Stomach (tissue), 9 donors: ENCODE results near the gene TAS1R1. TPM values are rescaled to one million over a fixed set of nuclear protein-coding genes. Genes with fewer than 3 reads are reported as not detected.
A peak's percentile ranks its signal among the peaks of the same experiment; 100 is the strongest.

Experiments used
- DNase-seq, 2 donors: peaks; one replicate each; pipeline versions ENCODE4 v3.0.0 to v3.0.0-alpha.2; 2013 to 2019
- H3K27ac ChIP-seq, 5 donors: fragments of 200-600 bp in 4 of 5; sonication (generic) in 4 of 5; one replicate each; pipeline ENCODE4 v1.5.1; 2013 to 2019; ENCODE audit warnings: mild to moderate bottlenecking in 1 of 5, moderate library complexity in 1 of 5
- H3K27me3 ChIP-seq, 3 donors: fragments of 200-600 bp; sonication (generic); one replicate each; pipeline ENCODE4 v1.5.1; 2017 to 2019; ENCODE audit warnings: mixed run types in 1 of 3
- H3K36me3 ChIP-seq, 4 donors: fragments of 200-600 bp; sonication (generic); 1 replicate in 3 of 4; 2 replicates in 1 of 4; pipeline ENCODE4 v1.5.1; 2016 to 2019
- H3K4me1 ChIP-seq, 4 donors: fragments of 200-600 bp; sonication (generic); one replicate each; pipeline ENCODE4 v1.5.1; 2016 to 2019
- H3K4me3 ChIP-seq, 4 donors: fragments of 200-600 bp; sonication (generic) in 3 of 4; one replicate each; pipeline ENCODE4 v1.5.1; 2016 to 2019; ENCODE audit warnings: mild to moderate bottlenecking in 1 of 4
- H3K9me3 ChIP-seq, 4 donors: fragments of 200-600 bp; sonication (generic); one replicate each; pipeline ENCODE4 v1.5.1; 2016 to 2019
- EP300 ChIP-seq: sonication (generic); formaldehyde crosslinking; IDR thresholded peaks from one replicate; pipeline ENCODE4 v1.6.1; 2017; ENCODE audit warnings: antibody characterized with exemption
- POLR2A ChIP-seq, 4 donors: fragments of 450-650 bp; IDR thresholded peaks; one replicate each; pipeline ENCODE4 v1.6.1; 2016; ENCODE audit warnings: antibody characterized with exemption in 4 of 4, control low read depth in 2 of 4, mild to moderate bottlenecking in 1 of 4, moderate library complexity in 1 of 4
- POLR2AphosphoS5 ChIP-seq, 3 donors: sonication (generic); formaldehyde crosslinking; IDR thresholded peaks; one replicate each; pipeline ENCODE4 v1.6.1; 2016; ENCODE audit warnings: antibody characterized with exemption in 3 of 3
- WGBS, 5 donors: extraction: QIAGEN DNeasy Blood & Tissue Kit in 3 of 5; methylation state at CpG; one replicate each; pipeline versions ENCODE4 v1.1.5 to v1.1.7; 2013 to 2018; 5-methylcytosine and 5-hydroxymethylcytosine counted together
- intact Hi-C: fragments of 100-400 bp; cut with DNase I; formaldehyde crosslinking; loops from one replicate; pipeline ENCODE4 v1.15.1; 2023; ENCODE audit warnings: low total_unique reads
- polyA plus RNA-seq, 3 donors: library from polyadenylated mRNA; stranded (reverse); fragments of 200-250 nt; gene quantifications; one replicate each; pipeline ENCODE4 v1.2.3, GENCODE V29; 2013
- small RNA-seq, 4 donors: library from RNA; depleted of rRNA; stranded (forward); fragments of <200 nt; gene quantifications; one replicate each; pipeline ENCODE3, GENCODE V24; 2016
- total RNA-seq, 5 donors: library from RNA; depleted of rRNA; stranded (reverse); fragments of >200 nt; gene quantifications; one replicate each; pipeline versions ENCODE4 v1.1.0 to v1.2.3, GENCODE V29; 2014 to 2016
- TF ChIP-seq, protein P1 (sequence below), 7 experiments: fragments of 450-650 bp in 4 of 7; fragments of 200-600 bp in 3 of 7; sonication (generic) in 3 of 7; IDR thresholded peaks; one replicate each; pipeline ENCODE4 v1.5.1; 2016 to 2019; ENCODE audit warnings: antibody characterized with exemption in 7 of 7, control low read depth in 2 of 7, mild to moderate bottlenecking in 1 of 7
- donor health status: healthy with polysubstance abuse.
- donor health status: Bipolar disorder and iron deficiency.
- donor health status: healthy.

The TAS1R1 gene
- total and polyA plus RNA-seq, 8 donors, result 0.08 to 0.12 TPM; not detected in 6

- intact Hi-C loops, result no loop called here
- TF ChIP-seq POLR2AphosphoS5 (IDR thresholded peaks at IDR 0.05), result no peak
- TF ChIP-seq POLR2A (IDR thresholded peaks at IDR 0.05), result no peak
- TF ChIP-seq, protein P1, sequence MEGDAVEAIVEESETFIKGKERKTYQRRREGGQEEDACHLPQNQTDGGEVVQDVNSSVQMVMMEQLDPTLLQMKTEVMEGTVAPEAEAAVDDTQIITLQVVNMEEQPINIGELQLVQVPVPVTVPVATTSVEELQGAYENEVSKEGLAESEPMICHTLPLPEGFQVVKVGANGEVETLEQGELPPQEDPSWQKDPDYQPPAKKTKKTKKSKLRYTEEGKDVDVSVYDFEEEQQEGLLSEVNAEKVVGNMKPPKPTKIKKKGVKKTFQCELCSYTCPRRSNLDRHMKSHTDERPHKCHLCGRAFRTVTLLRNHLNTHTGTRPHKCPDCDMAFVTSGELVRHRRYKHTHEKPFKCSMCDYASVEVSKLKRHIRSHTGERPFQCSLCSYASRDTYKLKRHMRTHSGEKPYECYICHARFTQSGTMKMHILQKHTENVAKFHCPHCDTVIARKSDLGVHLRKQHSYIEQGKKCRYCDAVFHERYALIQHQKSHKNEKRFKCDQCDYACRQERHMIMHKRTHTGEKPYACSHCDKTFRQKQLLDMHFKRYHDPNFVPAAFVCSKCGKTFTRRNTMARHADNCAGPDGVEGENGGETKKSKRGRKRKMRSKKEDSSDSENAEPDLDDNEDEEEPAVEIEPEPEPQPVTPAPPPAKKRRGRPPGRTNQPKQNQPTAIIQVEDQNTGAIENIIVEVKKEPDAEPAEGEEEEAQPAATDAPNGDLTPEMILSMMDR (IDR thresholded peaks at IDR 0.05), result no peak
- TF ChIP-seq EP300, result no peak
- WGBS, 5 donors, result 0 to 4% (median 3%) methylated on average over 16 to 32 of the region's 32 CpGs
- H3K27ac ChIP-seq, result peak overlapping the region; percentile 88 to 95 (median 92)
- H3K36me3 ChIP-seq, result peaks cover 50 to 73% (median 62%) of the 10 kb centered on the region in 4 donors
- no peaks in the 10 kb centered on the region for H3K9me3 ChIP-seq
- peak overlapping the region; percentile 75 to 93 (median 89) for H3K4me3 ChIP-seq
- peak; percentile 38 to 69 for DNase-seq
- no peaks in the 10 kb centered on the region for H3K27me3 ChIP-seq
- peaks cover 12 to 35% (median 27%) of the 10 kb centered on the region in 4 donors for H3K4me1 ChIP-seq
Observed at GRCh38 chr1:6625584-6626149, 70.6 kb downstream of the TAS1R1 start.

- peaks cover 42 to 73% (median 62%) of the 10 kb centered on the region in 4 donors for H3K36me3 ChIP-seq
- intact Hi-C loops, result no loop called here
- no peak for DNase-seq
- H3K9me3 ChIP-seq, result no peaks in the 10 kb centered on the region
- H3K27me3 ChIP-seq, result no peaks in the 10 kb centered on the region
- no peak for TF ChIP-seq EP300
- TF ChIP-seq POLR2AphosphoS5 (IDR thresholded peaks at IDR 0.05), result no peak
- TF ChIP-seq, protein P1 (IDR thresholded peaks at IDR 0.05), result no peak
- no peak for TF ChIP-seq POLR2A (IDR thresholded peaks at IDR 0.05)
- H3K4me3 ChIP-seq, result no peak overlapping the region
- H3K27ac ChIP-seq, result no peak overlapping the region
- 84 to 96% (median 91%) methylated on average over 9 of the region's 9 CpGs for WGBS, 5 donors
- H3K4me1 ChIP-seq, result peaks cover 12 to 35% (median 27%) of the 10 kb centered on the region in 4 donors
Observed at GRCh38 chr1:6627031-6627430, 71.9 kb downstream of the TAS1R1 start.

GRCh38 chr1:6627841-6628545 lies 72.9 kb downstream of the TAS1R1 start:
- 91 to 96% (median 94%) methylated on average over 21 of the region's 21 CpGs for WGBS, 5 donors
- no peak overlapping the region for H3K27ac ChIP-seq
- intact Hi-C loops, result no loop called here
- no peak overlapping the region for H3K4me3 ChIP-seq
- peaks cover 48 to 73% (median 62%) of the 10 kb centered on the region in 4 donors for H3K36me3 ChIP-seq
- TF ChIP-seq, protein P1 (IDR thresholded peaks at IDR 0.05), result no peak
- TF ChIP-seq POLR2AphosphoS5 (IDR thresholded peaks at IDR 0.05) (no peak), POLR2A (IDR thresholded peaks at IDR 0.05) (no peak), EP300 (no peak)
- no peak for DNase-seq
- H3K4me1 ChIP-seq, result peaks cover 12 to 35% (median 27%) of the 10 kb centered on the region in 4 donors
- no peaks in the 10 kb centered on the region for H3K27me3 ChIP-seq
- H3K9me3 ChIP-seq, result no peaks in the 10 kb centered on the region

- no peak for DNase-seq
- WGBS, 5 donors, result 86 to 96% (median 90%) methylated on average over 11 to 12 of the region's 12 CpGs
- H3K27ac ChIP-seq, result no peak overlapping the region
- peaks cover 12 to 33% (median 27%) of the 10 kb centered on the region in 4 donors for H3K4me1 ChIP-seq
- TF ChIP-seq POLR2AphosphoS5 (IDR thresholded peaks at IDR 0.05) (no peak), EP300 (no peak), POLR2A (IDR thresholded peaks at IDR 0.05) (no peak)
- TF ChIP-seq, protein P1 (IDR thresholded peaks at IDR 0.05), result no peak
- no peak overlapping the region for H3K4me3 ChIP-seq
- H3K27me3 ChIP-seq, result no peaks in the 10 kb centered on the region
- intact Hi-C loops, result no loop called here
- peaks cover 58 to 73% (median 64%) of the 10 kb centered on the region in 4 donors for H3K36me3 ChIP-seq
- no peaks in the 10 kb centered on the region for H3K9me3 ChIP-seq
Observed at GRCh38 chr1:6628971-6629479, 73.9 kb downstream of the TAS1R1 start.

Small RNAs within 50 kb of the gene (small RNA-seq; reads per million reads assigned to genes)
- gene RNU6-731P, result 0 reads per million in 4 donors

Other genes starting within 250 kb of the TAS1R1 start
- 10 to 100 TPM in 3 of 5 donors, 1 to 10 TPM in 1, not detected in 1; 9.4 to 69.8 (median 22.6) TPM for gene ACOT7, start 161.5 kb upstream of the TAS1R1 start, total RNA-seq
- 10 to 100 TPM; 17.7 to 26.3 (median 19.4) TPM for gene ACOT7, start 161.5 kb upstream of the TAS1R1 start, polyA plus RNA-seq
- gene HES2, start 135.4 kb upstream of the TAS1R1 start, total RNA-seq, result 100 to 1,000 TPM in 1 of 5 donors, not detected in 4; 231 TPM
- gene HES2, start 135.4 kb upstream of the TAS1R1 start, polyA plus RNA-seq, result 10 to 100 TPM in 1 of 3 donors, not detected in 2; 18.4 TPM
- gene ESPN, start 130.5 kb upstream of the TAS1R1 start, total RNA-seq, result 10 to 100 TPM in 1 of 5 donors, 1 to 10 TPM in 2, not detected in 2; 1.8 to 68.4 (median 4.9) TPM
- gene ESPN, start 130.5 kb upstream of the TAS1R1 start, polyA plus RNA-seq, result 10 to 100 TPM in 1 of 3 donors, 1 to 10 TPM in 2; 1.5 to 18.0 (median 4.7) TPM
- 100 to 1,000 TPM in 1 of 5 donors, 10 to 100 TPM in 2, 1 to 10 TPM in 2; 6.1 to 215 (median 21.4) TPM for gene TNFRSF25, start 89.1 kb upstream of the TAS1R1 start, total RNA-seq
- 10 to 100 TPM in 1 of 3 donors, 1 to 10 TPM in 2; 2.7 to 41.6 (median 2.9) TPM for gene TNFRSF25, start 89.1 kb upstream of the TAS1R1 start, polyA plus RNA-seq
- gene PLEKHG5, start 63.6 kb upstream of the TAS1R1 start, total RNA-seq, result 10 to 100 TPM in 2 of 5 donors, 1 to 10 TPM in 3; 4.9 to 58.8 (median 9.8) TPM
- gene PLEKHG5, start 63.6 kb upstream of the TAS1R1 start, polyA plus RNA-seq, result 1 to 10 TPM; 1.4 to 7.2 (median 1.8) TPM
- gene NOL9, start 794 bp upstream of the TAS1R1 start, total RNA-seq, result 100 to 1,000 TPM in 1 of 5 donors, 10 to 100 TPM in 4; 19.7 to 150 (median 42.0) TPM
- gene NOL9, start 794 bp upstream of the TAS1R1 start, polyA plus RNA-seq, result 1 to 10 TPM; 2.7 to 4.0 (median 2.9) TPM
- gene ZBTB48, start 24.7 kb downstream of the TAS1R1 start, total RNA-seq, result 100 to 1,000 TPM in 1 of 5 donors, 10 to 100 TPM in 4; 22.6 to 139 (median 25.7) TPM
- gene ZBTB48, start 24.7 kb downstream of the TAS1R1 start, polyA plus RNA-seq, result 10 to 100 TPM; 34.8 to 64.4 (median 61.3) TPM
- 10 to 100 TPM; 13.0 to 59.8 (median 34.5) TPM for gene KLHL21, start 47.6 kb downstream of the TAS1R1 start, total RNA-seq
- gene KLHL21, start 47.6 kb downstream of the TAS1R1 start, polyA plus RNA-seq, result 10 to 100 TPM in 1 of 3 donors, 1 to 10 TPM in 2; 9.2 to 15.4 (median 9.8) TPM
- 10 to 100 TPM in 2 of 5 donors, 1 to 10 TPM in 3; 2.7 to 16.9 (median 7.5) TPM for gene PHF13, start 58.4 kb downstream of the TAS1R1 start, total RNA-seq
- 1 to 10 TPM; 4.5 to 6.7 (median 5.7) TPM for gene PHF13, start 58.4 kb downstream of the TAS1R1 start, polyA plus RNA-seq
- 100 to 1,000 TPM in 1 of 5 donors, 10 to 100 TPM in 2, 1 to 10 TPM in 2; 5.8 to 116 (median 10.4) TPM for gene THAP3, start 69.6 kb downstream of the TAS1R1 start, total RNA-seq
- gene THAP3, start 69.6 kb downstream of the TAS1R1 start, polyA plus RNA-seq, result 10 to 100 TPM; 17.9 to 27.6 (median 26.6) TPM
- 10 to 100 TPM; 22.8 to 93.9 (median 63.9) TPM for gene DNAJC11, start 146.5 kb downstream of the TAS1R1 start, total RNA-seq
- gene DNAJC11, start 146.5 kb downstream of the TAS1R1 start, polyA plus RNA-seq, result 10 to 100 TPM; 20.0 to 27.2 (median 24.4) TPM
- 100 to 1,000 TPM in 3 of 5 donors, 10 to 100 TPM in 2; 42.8 to 213 (median 109) TPM for gene CAMTA1, start 230.1 kb downstream of the TAS1R1 start, total RNA-seq
- 100 to 1,000 TPM; 126 to 154 (median 132) TPM for gene CAMTA1, start 230.1 kb downstream of the TAS1R1 start, polyA plus RNA-seq